HT1080 (cell line): ENCODE results near the gene TUT1. TPM values are rescaled to one million over a fixed set of nuclear protein-coding genes. Genes with fewer than 3 reads are reported as not detected.
"Not testable (repeated sequence)": the region's sequence is repeated elsewhere in the genome, so short reads cannot be mapped to it uniquely, and the experiment has no call there.

Experiments used
- DNase-seq: peaks from one replicate; pipeline ENCODE4 v3.0.0-alpha.2; 2015; ENCODE audit warnings: low read depth
- total RNA-seq: library from RNA; depleted of rRNA; stranded (reverse); fragments of >200 nt; shearing (Covaris generic); gene quantifications from 2 replicates; pipeline ENCODE4 v1.2.3, GENCODE V29; 2014

TUT1 gene
- total RNA-seq, 1 experiment from 2014 or later, result 21.0 TPM

GRCh38 chr11:62580959-62581715, 10.2 kb downstream of the TUT1 start:
- no peak for DNase-seq

GRCh38 chr11:62579252-62579651, 12.1 kb downstream of the TUT1 start:
- DNase-seq, result no peak

- no peak for DNase-seq
Observed at GRCh38 chr11:62578541-62578940, 12.8 kb downstream of the TUT1 start.

GRCh38 chr11:62577046-62577714, 14.1 kb downstream of the TUT1 start:
- DNase-seq, result no peak

GRCh38 chr11:62575837-62576236, 15.5 kb downstream of the TUT1 start:
- DNase-seq, result no peak

GRCh38 chr11:62575156-62575555, 16.2 kb downstream of the TUT1 start:
- no peak for DNase-seq

GRCh38 chr11:62574363-62575071, 16.8 kb downstream of the TUT1 start:
- DNase-seq, result no peak

- DNase-seq, result peak; percentile 100
Observed at GRCh38 chr11:62573592-62574362, 17.5 kb downstream of the TUT1 start, which contains the start of gene EEF1G. EEF1G (minus strand) TSS chr11:62573891; CDS start chr11:62573842, 49 bp downstream.

- no peak for DNase-seq
Observed at GRCh38 chr11:62573006-62573591, 18.2 kb downstream of the TUT1 start.

- DNase-seq, result no peak
Observed at GRCh38 chr11:62572431-62572830, 18.9 kb downstream of the TUT1 start.

GRCh38 chr11:62571493-62571892, 19.8 kb downstream of the TUT1 start:
- DNase-seq, result not testable (repeated sequence)

GRCh38 chr11:62570903-62571302, 20.4 kb downstream of the TUT1 start:
- not testable (repeated sequence) for DNase-seq

- DNase-seq, result no peak
Observed at GRCh38 chr11:62569611-62570010, 21.7 kb downstream of the TUT1 start.

GRCh38 chr11:62567018-62567633, 24.2 kb downstream of the TUT1 start:
- no peak for DNase-seq

- DNase-seq, result no peak
Observed at GRCh38 chr11:62566247-62566646, 25.1 kb downstream of the TUT1 start.

GRCh38 chr11:62565100-62565802, 26.1 kb downstream of the TUT1 start:
- no peak for DNase-seq

- DNase-seq, result not testable (repeated sequence)
Observed at GRCh38 chr11:62561677-62562230, 29.6 kb downstream of the TUT1 start.

- peak; percentile 98 for DNase-seq
Observed at GRCh38 chr11:62560566-62561103, 30.7 kb downstream of the TUT1 start.

- DNase-seq, result not testable (repeated sequence)
Observed at GRCh38 chr11:62559626-62560025, 31.7 kb downstream of the TUT1 start.
